HG02840 (cell line): ENCODE results near the gene LHFPL2.
"Not testable (repeated sequence)": the region's sequence is repeated elsewhere in the genome, so short reads cannot be mapped to it uniquely, and the experiment has no call there.

Experiments used
- ATAC-seq: cut with Tn5 transposase; IDR thresholded peaks from one replicate; pipeline ENCODE4 v1.9.1; 2021; ENCODE audit warnings: mild to moderate bottlenecking, moderate library complexity, moderate number of reproducible peaks; ENCODE audit not compliant: unreplicated experiment, low FRiP score

The LHFPL2 gene

DNA sequence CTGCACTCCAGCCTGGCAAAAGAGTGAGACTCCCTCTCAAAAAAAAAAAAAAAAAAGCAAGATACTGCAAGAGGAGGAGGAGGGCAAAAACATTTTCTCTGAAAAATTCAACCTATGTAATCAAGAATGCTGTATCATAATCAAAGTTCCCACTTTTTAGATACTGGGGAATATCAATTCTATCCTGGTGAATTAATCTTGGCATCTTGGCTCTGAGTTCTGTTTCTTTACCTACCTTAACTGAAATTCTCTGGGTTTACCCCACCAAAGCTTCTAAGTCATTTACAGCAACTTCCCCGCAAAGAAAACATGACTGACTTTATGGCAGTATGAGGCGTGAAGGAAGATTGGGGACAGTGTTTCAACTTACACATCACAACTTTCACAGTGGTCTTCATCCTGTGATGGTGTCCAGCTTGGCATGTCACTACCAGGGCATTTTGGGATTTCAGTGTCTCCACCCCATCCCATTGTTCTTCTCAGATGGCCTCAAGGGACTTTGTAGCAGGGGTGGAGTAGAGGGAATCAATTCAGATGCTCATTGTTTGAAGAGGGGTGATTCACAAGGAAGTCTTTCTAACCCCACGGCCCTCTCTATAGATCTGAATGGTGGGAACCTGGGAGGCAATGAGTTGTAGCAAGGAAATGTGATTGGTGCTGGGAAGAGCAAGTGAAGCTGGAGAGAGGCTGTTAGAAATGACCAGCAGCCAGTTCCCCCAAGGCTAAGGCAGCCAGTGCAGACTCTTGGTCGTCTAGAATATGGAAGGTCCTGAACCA, 157.7 kb downstream of the LHFPL2 start:
- ATAC-seq, result no peak

DNA sequence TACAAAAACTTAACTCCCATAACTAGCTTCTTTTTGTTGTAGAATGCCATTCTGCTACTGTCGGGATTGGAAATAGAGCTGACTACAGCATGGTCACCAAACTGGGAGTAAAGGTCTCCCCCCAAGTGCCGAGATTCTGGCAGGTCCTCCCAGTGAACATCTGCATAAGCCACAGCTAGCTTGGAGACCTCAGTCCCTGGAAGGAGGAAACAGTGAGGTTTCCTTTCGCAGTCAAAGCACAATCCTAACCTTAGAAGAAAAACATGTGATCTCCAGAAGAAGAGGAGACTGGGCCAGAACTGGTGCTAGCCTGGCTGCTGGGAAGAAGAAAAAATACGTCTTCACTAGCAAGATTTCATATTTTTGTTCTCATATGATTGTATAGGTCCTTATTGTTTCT, 160.7 kb downstream of the LHFPL2 start:
- ATAC-seq, result no peak

DNA sequence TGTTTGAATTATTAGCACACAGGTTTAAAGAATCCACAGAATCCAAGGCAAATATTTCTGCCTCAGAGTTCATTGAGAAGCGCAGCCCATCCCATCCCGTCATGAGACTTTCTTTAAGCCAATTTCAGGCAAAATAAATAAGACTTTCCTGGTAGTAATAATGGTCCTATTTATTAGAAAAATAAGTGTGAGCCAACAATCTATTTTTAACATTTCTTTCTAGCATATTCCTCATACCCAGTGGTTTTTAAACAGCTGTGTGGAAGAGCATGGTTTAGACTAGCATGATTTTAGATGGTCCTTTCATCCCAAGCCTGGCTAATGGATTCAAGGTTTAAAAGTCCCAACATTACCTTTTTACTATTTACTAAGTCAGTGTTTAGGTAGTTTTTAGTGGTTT, 162.4 kb downstream of the LHFPL2 start:
- ATAC-seq, result no peak

DNA sequence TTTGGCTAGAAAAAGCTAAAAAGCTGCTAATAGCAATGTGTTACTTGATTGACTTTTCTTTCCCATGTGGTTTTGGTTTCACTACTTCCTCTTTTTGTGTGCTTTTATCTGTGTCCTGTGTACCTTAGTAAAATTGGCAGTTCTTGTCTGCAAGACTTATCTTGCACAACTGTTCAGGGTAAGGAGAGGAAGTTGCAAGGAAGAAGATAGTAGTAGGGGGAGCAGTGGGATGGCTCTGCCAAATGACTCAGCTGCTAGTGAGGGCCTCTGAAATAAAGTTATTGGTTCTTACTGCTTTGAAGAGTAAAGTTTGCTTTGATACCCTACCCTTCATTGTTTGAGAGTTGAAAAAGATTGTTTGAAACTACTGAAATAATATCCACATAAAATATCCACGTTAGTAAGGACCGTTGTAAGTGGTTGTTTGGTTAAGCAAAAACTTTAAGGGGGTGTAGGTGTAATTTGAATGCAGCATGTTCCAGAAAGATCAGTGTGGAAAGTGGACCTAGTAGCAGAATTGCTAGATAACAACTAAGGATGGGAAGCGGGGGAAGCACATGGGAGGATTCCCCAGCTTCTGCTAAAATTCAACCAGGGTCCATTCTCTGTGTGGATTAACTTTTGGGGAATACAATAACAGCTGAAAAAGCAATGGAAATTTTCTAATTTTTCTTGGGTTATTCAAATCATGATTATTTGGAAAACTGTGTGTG, 164.6 kb downstream of the LHFPL2 start:
- ATAC-seq, result peak; percentile 82

DNA sequence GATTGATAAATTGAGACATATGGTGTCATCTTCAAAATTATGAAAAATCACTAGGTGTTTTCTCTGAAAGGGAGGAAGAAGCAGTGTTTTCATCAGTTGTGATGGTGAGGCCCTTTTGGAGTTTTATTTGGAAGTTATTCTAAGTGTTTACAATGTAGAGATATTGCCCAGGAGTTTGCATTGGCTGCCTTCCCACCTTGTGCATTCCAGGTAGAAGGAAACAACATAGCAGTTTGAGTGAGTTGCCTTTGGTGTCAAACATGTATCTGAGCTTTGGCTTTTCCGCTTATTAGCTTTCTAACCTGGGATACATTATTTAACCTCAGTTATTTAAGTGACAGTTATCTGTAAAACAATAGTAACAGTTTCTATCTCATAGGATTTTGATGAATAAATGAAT, 165.6 kb downstream of the LHFPL2 start:
- no peak for ATAC-seq

DNA sequence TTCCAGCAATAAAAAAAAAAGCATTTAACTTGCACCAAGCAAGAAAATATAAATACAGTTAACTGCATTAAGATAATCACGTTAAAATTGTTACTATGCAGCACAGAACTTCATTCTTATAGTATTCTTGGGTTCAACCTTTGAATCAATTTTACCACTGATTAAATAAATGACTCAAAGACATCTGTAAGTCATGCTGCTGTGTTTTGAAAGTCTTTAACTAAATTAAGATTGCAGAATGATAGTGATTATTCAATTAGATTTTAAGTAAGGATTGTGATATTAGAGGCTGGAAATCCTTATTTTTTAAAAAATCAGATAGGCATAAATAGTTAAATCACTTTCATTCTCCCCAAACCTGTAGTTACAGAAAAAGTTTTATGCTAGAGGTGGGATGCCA, 171.8 kb downstream of the LHFPL2 start:
- ATAC-seq, result no peak

DNA sequence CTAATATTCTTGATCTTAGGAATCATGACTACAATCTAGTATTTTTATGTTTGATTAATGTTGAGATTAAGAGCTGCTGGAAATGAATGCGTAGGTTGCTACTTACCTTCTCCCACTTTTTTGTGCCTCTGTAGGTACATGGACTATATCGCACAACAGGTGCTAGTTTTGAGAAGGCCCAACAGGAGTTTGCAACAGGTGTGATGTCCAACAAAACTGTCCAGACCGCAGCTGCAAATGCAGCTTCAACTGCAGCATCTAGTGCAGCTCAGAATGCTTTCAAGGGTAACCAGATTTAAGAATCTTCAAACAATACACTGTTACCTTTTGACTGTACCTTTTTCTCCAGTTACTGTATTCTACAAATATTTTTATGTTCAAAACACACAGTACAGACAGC, 173.2 kb downstream of the LHFPL2 start:
- ATAC-seq, result no peak

DNA sequence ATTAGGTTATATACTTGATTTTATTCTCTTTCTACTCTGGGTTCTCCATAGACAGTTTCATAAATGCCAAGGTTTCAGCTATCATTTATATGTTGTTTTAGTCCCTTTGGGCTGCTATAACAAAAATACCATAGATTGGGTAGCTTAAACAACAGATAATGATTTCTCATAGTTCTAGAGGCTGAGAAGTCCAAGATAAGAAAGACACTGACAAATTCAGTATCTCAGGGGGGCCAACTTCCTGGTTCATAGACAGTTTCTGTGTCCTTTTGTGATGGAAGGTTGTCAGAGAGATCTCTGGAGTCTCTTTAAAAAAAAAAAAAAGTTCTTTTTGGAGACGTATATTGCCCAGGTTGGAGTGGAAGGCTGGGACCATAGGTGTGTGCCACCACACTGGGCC, 174.8 kb downstream of the LHFPL2 start:
- no peak for ATAC-seq

DNA sequence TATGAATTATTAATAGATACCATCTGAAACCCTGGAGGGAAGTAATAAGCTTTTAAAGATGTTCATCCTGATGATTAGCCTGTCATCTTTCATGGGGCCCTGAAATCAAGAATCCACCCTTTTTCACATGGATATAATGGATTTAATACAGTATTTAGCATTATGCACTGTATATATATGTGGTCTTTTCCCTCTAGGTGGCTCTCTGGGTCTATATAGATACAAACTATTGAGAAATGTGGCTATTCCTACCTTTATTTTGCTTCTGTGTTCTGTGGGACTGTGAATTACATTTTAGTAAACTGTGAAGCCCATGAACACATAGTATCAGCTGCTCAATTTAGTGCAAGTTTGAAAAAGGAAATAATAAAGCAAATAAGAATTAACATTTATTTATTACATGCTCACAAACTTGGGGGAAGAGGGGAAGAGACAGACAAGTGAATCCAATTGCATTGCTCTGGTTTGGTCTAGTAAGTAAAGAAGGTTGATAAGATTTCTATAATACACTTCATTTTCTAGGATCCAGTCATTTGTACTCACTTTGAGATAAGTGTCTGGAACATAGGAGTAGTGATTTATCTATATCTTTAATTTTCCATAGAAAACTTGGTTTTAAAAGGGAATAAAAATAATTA, 176.0 kb downstream of the LHFPL2 start:
- no peak for ATAC-seq

DNA sequence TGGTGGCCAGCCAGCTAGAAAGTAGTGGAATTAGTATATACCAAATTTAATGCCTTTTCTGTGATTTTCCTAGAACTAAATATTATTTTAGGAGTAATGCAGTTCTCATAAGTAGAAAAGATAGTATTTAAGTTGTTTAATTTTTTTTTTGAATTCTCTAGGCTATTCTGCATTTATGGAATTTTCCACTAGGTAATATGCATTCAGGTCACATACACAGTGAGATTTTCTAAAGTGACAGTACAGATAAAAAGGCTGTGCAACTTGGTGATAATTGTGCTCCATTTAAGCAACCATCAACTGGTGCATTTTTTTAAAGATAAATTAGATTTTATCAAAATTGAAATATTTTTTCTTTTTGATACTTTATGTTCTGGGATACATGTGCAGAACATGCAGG, 176.7 kb downstream of the LHFPL2 start:
- no peak for ATAC-seq

DNA sequence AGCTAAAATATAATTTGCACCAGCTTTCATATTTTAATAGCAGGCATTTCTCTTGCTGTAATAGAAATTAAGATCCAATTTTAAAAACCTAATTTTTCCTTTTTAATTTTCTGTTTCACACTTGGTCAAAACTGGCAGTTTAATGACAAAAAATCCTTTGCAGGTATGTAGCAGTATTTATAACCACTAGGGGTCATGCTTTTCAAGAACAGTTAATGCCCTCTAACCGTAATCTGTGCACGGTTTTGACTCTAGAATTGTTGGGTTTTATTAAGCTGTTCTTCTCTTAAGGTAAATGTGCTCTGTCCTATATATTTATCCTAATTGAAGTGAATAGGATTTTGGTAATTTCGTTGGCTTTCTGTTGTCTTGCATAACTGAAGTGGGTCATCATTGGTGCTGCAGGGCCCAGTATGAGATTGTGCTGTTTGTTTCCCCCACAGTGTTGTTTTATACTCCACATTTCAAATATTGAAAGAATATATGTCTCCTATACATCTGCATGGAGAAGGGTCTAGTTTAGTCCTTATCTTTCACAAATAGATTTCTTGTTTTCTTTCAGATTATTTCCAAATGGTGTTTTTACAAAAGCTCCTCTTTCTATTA, 180.7 kb downstream of the LHFPL2 start:
- ATAC-seq, result no peak

DNA sequence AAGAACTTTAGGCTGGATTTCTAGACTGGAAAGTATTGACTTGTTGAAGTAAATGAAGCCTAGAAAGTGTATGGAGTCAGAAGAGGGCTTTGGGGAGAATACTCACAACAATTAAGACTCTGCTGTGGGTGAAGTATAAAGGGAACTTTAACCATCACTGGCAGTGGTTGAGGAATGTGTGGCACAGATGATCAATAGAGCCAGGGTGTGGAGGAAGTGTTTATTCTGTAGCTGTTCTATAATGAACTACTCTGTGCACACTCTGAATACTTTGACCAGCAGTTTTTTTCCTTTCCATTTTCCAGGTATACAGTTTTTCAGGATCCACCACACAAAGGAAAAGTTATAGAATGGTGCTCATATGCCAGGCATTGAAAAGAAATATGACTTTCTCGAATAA, 181.4 kb downstream of the LHFPL2 start:
- ATAC-seq, result no peak

DNA sequence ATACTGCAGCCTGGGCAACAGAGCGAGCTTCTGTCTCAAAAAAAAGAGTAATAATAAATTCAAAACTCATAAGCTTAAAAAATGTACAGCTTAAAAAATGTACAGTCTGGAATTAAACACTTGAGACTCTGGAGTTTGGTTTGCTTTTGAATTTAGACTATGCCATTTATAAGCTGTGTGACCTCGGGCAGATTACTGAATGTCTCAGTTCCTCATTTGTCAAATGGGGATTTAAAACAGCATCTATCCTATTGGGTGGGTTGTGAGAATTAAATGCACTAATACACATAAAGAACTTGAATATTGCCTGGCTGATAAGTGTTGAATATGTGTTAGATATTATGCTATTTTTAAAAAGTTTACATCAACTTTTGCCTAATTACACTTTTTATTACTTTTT, 189.7 kb downstream of the LHFPL2 start:
- ATAC-seq, result no peak

DNA sequence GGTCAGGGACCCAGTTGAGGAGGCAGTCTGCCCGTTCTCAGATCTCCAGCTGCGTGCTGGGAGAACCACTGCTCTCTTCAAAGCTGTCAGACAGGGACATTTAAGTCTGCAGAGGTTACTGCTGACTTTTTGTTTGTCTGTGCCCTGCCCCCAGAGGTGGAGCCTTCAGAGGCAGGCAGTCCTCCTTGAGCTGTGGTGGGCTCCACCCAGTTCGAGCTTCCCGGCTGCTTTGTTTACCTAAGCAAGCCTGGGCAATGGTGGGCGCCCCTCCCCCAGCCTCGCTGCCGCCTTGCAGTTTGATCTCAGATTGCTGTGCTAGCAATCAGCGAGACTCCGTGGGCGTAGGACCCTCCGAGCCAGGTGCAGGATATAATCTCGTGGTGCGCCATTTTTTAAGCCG, 191.1 kb downstream of the LHFPL2 start:
- not testable (repeated sequence) for ATAC-seq

DNA sequence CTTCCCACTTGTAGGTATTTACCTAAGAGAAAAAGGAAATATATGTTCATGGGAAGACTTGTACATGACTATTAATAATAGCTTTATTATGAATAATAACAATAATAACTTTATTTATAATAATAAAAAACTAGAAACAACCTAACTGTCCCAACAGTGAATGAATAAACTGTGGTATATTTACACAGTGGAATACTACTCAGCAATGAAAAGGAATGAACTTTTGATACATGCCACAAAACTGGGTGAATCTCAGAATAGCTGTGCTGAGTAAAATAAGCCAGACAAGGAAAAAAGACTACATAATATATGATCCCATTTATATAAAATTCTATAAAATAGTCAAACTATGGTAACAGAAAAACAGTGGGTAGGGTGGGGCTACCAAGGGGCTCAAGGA, 199.5 kb downstream of the LHFPL2 start:
- ATAC-seq, result no peak

DNA sequence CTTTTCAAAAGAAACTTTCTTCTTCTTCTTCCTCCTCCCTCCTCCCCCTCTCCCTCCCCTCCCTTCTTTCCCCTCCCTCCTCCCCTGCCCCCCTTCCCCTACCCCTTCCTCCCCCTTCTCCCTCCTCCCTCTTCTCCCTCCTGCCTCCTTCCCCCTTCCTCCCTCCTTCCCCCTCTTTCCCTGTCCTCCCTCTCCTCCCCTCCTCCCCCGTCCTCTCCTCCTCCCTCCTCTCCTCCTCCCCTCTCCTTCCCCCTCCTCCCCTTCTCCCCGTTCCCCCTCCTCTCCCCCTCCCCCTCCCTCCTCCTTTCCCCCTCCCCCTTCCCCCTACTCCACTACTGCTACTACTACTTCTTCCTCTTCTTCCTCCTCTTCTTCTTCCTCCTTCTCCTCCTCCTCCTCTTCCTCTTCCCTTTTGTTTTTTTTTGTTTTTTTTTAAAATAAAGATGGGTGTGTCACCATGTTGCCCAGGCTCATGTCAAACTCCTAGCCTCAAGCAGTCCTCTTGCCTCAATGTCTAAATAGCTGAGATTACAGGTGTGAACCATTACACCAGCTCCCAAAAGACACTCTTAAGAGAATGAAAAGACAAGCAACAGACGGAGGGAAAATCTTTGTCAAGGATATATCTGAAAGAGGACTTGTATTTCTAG, 200.7 kb downstream of the LHFPL2 start:
- no peak for ATAC-seq
